ENCODE data around the gene AP4B1.

- peak in 2 of 4 donors; percentile 26 to 71 for TF ChIP-seq POLR2A (IDR thresholded peaks at IDR 0.05)
- TF ChIP-seq, protein P1, sequence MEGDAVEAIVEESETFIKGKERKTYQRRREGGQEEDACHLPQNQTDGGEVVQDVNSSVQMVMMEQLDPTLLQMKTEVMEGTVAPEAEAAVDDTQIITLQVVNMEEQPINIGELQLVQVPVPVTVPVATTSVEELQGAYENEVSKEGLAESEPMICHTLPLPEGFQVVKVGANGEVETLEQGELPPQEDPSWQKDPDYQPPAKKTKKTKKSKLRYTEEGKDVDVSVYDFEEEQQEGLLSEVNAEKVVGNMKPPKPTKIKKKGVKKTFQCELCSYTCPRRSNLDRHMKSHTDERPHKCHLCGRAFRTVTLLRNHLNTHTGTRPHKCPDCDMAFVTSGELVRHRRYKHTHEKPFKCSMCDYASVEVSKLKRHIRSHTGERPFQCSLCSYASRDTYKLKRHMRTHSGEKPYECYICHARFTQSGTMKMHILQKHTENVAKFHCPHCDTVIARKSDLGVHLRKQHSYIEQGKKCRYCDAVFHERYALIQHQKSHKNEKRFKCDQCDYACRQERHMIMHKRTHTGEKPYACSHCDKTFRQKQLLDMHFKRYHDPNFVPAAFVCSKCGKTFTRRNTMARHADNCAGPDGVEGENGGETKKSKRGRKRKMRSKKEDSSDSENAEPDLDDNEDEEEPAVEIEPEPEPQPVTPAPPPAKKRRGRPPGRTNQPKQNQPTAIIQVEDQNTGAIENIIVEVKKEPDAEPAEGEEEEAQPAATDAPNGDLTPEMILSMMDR (IDR thresholded peaks at IDR 0.05): no peak
Measured at GRCh38 chr1:113871597-113872113, 32.9 kb downstream of the AP4B1 start, which contains the start of gene PTPN22.
